Lower leg skin (tissue), 4 donors: ENCODE data around the gene IGSF22. TPM values are rescaled to one million over a fixed set of nuclear protein-coding genes. Genes with fewer than 3 reads are reported as not detected.

Source experiments
- DNase-seq, 2 donors: peaks; one replicate each; pipeline ENCODE4 v3.0.0-alpha.2; 2019; ENCODE audit warnings: low spot score in 2 of 2
- H3K4me3 ChIP-seq: fragments of 200-600 bp; sonication (generic); 2 replicates; pipeline ENCODE4 v1.5.1; 2017; ENCODE audit warnings: mild to moderate bottlenecking, low read depth; ENCODE audit not compliant: poor library complexity, severe bottlenecking
- POLR2A ChIP-seq, 2 donors: fragments of 450-650 bp; IDR thresholded peaks; one replicate each; pipeline ENCODE4 v1.6.1; 2016 to 2017; ENCODE audit warnings: antibody characterized with exemption in 2 of 2, mild to moderate bottlenecking in 1 of 2, moderate library complexity in 1 of 2
- WGBS, 2 donors: methylation state at CpG; one replicate each; pipeline ENCODE4 v1.1.5; 2018; 5-methylcytosine and 5-hydroxymethylcytosine counted together
- intact Hi-C: fragments of 100-400 bp; cut with DNase I; formaldehyde crosslinking; loops from one replicate; pipeline ENCODE4 v1.15.0; 2023; ENCODE audit warnings: low total_unique reads
- total RNA-seq, 4 donors: library from RNA; depleted of rRNA; stranded (reverse); fragments of >200 nt; gene quantifications; one replicate each; pipeline ENCODE4 v1.1.0, GENCODE V29; 2016
- TF ChIP-seq, protein P1 (sequence below), 3 donors: fragments of 450-650 bp; IDR thresholded peaks; one replicate each; pipeline ENCODE4 v1.5.1; 2016; ENCODE audit warnings: antibody characterized with exemption in 3 of 3, mild to moderate bottlenecking in 3 of 3, moderate library complexity in 2 of 3

IGSF22 gene
- total RNA-seq, 4 donors from 2014 or later: 0.15 to 0.68 (median 0.34) TPM; not detected in 1

DNA sequence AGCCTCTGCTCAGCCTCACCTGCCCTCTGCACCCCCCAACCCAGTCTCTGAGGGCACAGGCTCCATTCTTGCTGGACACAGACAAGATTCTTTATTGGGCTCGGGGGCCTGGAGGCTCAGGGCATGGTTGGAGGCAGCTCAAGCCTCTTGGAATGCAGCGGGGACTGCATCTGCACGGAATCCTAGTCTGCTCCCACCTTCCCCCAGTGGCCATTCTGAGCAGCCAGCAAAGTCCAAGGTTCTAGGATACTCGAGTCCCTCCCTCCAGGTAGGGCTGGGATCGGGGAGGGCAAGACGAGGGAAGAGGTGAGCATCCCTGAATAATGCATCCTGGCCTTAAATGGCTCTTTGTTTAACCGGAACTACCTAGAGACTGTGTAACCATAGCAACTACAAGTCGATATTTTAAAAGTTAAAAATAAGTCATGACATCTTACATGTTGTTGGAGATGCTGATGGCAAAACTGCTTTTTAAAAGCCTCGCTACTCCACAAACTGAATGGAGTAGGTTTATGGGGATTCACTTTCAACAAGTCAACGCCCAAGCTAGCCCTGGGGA lies 10.7 kb upstream of the IGSF22 start:
- intact Hi-C loops: loop anchor here (10.0 kb wide), 1 partner anchor 192 kb away; no protein-coding TSS in a partner anchor
- no peak for DNase-seq
- TF ChIP-seq, protein P1, sequence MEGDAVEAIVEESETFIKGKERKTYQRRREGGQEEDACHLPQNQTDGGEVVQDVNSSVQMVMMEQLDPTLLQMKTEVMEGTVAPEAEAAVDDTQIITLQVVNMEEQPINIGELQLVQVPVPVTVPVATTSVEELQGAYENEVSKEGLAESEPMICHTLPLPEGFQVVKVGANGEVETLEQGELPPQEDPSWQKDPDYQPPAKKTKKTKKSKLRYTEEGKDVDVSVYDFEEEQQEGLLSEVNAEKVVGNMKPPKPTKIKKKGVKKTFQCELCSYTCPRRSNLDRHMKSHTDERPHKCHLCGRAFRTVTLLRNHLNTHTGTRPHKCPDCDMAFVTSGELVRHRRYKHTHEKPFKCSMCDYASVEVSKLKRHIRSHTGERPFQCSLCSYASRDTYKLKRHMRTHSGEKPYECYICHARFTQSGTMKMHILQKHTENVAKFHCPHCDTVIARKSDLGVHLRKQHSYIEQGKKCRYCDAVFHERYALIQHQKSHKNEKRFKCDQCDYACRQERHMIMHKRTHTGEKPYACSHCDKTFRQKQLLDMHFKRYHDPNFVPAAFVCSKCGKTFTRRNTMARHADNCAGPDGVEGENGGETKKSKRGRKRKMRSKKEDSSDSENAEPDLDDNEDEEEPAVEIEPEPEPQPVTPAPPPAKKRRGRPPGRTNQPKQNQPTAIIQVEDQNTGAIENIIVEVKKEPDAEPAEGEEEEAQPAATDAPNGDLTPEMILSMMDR (IDR thresholded peaks at IDR 0.05): no peak
- TF ChIP-seq POLR2A (IDR thresholded peaks at IDR 0.05): no peak
- WGBS, 2 donors: 65% methylated on average over 10 of the region's 10 CpGs
- H3K4me3 ChIP-seq: no peak overlapping the region

DNA sequence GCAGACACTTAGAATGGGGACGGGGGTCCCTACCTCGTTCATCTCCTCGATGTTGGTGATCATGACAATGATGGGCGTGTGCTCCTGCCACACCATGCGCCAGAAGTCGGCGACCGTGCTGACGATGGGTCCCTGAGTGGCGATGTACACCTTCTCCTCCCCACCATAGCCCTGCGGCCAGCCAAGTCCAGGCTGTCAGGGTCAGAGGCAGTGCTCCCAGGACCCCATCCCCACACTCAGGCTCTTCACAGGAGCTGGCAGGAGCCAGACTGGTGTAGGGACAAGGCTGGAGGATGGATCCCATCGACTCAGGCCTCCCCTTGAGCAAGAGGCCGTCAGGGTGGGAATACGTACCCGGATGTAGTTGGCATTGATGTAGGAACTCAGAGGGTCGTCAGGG lies 7.2 kb upstream of the IGSF22 start:
- intact Hi-C loops: loop anchor here (10.0 kb wide), 1 partner anchor 188 kb away; no protein-coding TSS in a partner anchor
- no peak for TF ChIP-seq POLR2A (IDR thresholded peaks at IDR 0.05)
- 84 to 87% methylated on average over 16 of the region's 16 CpGs for WGBS, 2 donors
- H3K4me3 ChIP-seq: no peak overlapping the region
- DNase-seq: no peak

DNA sequence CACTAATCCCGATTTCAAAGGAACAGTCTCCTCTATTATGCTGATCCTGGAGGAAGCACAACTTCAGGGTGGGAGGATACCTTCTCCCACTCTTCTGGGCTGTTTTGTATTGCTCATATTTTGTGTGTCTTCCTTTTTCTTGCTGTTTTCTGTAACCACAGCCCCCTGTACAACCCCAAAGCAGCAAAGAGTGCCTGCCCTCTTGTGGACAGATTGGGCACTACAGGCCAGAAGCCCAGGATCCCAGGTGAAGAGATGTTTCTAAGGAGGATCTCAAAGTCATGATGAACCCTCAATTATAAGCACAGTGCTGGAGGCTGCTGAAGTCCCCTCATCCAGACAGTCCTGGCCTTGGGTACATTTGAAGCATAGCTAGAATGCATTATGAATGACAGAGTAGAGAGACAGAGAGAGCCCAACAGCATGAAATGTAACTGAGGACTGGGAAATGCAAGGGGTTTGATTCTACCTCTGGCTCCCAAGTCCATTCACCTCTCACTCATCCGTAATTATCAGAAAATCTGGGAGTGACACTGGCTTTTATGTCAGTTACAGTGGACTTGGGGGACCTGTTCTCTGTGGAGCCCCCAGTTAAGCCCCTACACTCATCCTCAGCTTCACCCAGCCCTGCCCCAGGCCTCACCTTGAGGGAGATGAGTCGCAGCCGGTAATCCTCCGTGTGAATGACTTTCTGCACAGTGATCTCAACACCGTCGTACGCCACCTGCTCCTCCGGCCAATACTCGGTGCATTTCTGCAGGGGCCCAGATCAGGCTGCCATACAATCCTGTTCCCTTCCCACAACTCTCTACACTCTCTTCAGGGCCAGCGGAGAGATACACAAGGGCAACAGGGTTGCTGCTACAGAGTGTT lies 6.2 kb upstream of the IGSF22 start:
- H3K4me3 ChIP-seq: no peak overlapping the region
- no peak for TF ChIP-seq POLR2A (IDR thresholded peaks at IDR 0.05)
- TF ChIP-seq, protein P1 (IDR thresholded peaks at IDR 0.05): peak in 1 of 3 donors; percentile 49
- DNase-seq: peak; percentile 47 to 92
- WGBS, 2 donors: 72 to 82% methylated on average over 11 of the region's 11 CpGs
- intact Hi-C loops: loop anchor here (10.0 kb wide), 1 partner anchor 187 kb away; no protein-coding TSS in a partner anchor

DNA sequence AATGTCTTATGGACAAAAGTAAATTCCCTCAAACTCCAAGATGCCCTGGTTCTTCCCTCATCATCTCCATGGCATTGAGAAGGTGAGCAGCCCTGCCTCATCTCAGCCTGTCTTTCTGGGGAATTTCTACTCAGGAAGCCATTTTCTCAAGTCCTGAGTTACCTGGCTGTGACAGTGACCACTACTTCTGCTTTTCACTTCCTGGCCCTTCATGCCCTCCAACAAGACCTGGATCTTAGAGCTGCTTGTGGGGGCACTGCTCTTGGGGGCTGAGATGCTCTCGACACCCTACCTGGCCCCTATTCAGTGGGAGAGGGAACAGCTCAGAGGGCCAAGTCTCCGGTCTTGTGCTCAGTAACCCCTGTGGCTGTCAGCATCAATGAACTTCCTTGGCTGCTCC lies 5.5 kb upstream of the IGSF22 start:
- no peak for TF ChIP-seq POLR2A (IDR thresholded peaks at IDR 0.05)
- TF ChIP-seq, protein P1 (IDR thresholded peaks at IDR 0.05): no peak
- intact Hi-C loops: loop anchor here (10.0 kb wide), 1 partner anchor 187 kb away; no protein-coding TSS in a partner anchor

DNA sequence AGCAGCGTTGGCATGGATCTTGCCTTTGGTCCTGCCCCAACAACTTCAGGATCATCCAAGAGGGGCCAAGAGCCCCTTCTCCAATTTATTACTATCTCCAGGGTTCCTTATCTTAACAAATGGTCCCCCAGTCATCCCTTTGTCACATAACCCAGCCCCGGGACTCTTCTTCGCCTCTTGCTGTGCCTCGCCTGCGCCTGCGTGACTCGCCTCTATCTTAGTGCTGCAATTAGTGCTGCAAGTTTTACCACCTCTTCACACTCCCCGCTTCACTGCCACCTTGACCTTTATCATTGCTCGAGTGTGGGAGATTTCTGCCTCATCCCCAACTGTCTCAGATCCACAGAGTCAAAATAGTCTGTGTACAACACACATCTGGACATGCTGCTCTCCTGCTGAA lies 4.0 kb upstream of the IGSF22 start:
- no peak for TF ChIP-seq POLR2A (IDR thresholded peaks at IDR 0.05)
- TF ChIP-seq, protein P1 (IDR thresholded peaks at IDR 0.05): no peak
- intact Hi-C loops: loop anchor here (10.0 kb wide), 1 partner anchor 185 kb away; no protein-coding TSS in a partner anchor
- H3K4me3 ChIP-seq: no peak overlapping the region
- DNase-seq: no peak
- WGBS, 2 donors: 86 to 90% methylated on average over 9 of the region's 9 CpGs

More for the DNA sequence above, 5.5 kb upstream of the IGSF22 start:
- no peak overlapping the region for H3K4me3 ChIP-seq
- DNase-seq: no peak
- WGBS, 2 donors: 85 to 89% methylated on average over 2 of the region's 2 CpGs

DNA sequence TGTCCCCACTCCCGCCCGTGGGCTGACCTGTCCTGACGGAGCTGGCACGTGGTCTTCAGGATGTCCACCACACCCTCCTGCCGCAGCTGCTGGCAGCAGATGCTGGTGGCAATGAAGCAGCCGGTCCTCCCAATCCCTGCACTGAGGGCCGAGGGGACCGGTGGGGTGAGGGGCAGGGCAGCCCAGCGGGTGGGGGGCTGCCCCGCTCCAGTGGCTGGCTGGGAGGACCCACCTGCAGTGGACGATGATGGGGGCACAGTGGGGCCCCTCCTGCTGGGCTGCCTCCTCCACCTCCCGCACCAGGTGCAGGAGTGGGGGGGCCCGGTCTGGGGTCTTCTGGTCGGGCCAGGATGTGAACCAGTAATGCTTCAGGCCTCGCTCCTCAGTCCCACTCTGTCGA lies 3.4 kb upstream of the IGSF22 start:
- TF ChIP-seq, protein P1 (IDR thresholded peaks at IDR 0.05): no peak
- 86 to 87% methylated on average over 15 to 16 of the region's 16 CpGs for WGBS, 2 donors
- intact Hi-C loops: no loop called here
- no peak overlapping the region for H3K4me3 ChIP-seq
- no peak for DNase-seq
